GM12892 (cell line): Measurements from ENCODE around the gene AURKB.
"Not testable (repeated sequence)": the region's sequence is repeated elsewhere in the genome, so short reads cannot be mapped to it uniquely, and the experiment has no call there.

Experiments
- DNase-seq: peaks from one replicate; pipeline ENCODE4 v3.0.0; 2011; ENCODE audit not compliant: insufficient read length
- FAIRE-seq: peaks from 2 replicates; lab custom pipeline; 2011; peaks lifted over from hg19 to GRCh38; lab: Jason Lieb, UNC
- POLR2A ChIP-seq: IDR thresholded peaks from 2 replicates; pipeline ENCODE4 v1.6.1; 2011; ENCODE audit warnings: low read depth, low read length, control low read depth
- POLR2AphosphoS5 ChIP-seq: IDR thresholded peaks from 2 replicates; pipeline ENCODE4 v1.6.1; 2011; ENCODE audit warnings: low read depth, low read length, control low read depth
- TAF1 ChIP-seq: IDR thresholded peaks from 2 replicates; pipeline ENCODE4 v1.6.1; 2011; ENCODE audit warnings: low read depth, mild to moderate bottlenecking, control low read depth, low read length, borderline replicate concordance

AURKB gene

GRCh38 chr17:8176998-8177731, 33.2 kb downstream of the AURKB start:
- no peak for DNase-seq
- TF ChIP-seq POLR2A (no peak), TAF1 (no peak), POLR2AphosphoS5 (no peak)
- no peak for FAIRE-seq

- FAIRE-seq (peak; percentile 87), DNase-seq (peak; percentile 89)
- TF ChIP-seq TAF1 (no peak), POLR2A (peak; percentile 57; the same call in 1 of the 2 replicates), POLR2AphosphoS5 (peak; percentile 41; the same call in 1 of the 2 replicates)
Measured at GRCh38 chr17:8176197-8176940, 34.0 kb downstream of the AURKB start, which contains the start of gene TMEM107. Gene TMEM107 (minus strand): TSS chr17:8176380. CDS start chr17:8176286, 94 bp downstream.

- no peak for TF ChIP-seq POLR2AphosphoS5
- no peak for TF ChIP-seq POLR2A
- no peak for TF ChIP-seq TAF1
- no peak for FAIRE-seq
- DNase-seq = no peak
Measured at GRCh38 chr17:8175795-8176196, 34.6 kb downstream of the AURKB start.

GRCh38 chr17:8173871-8174322, 36.5 kb downstream of the AURKB start:
- DNase-seq (no peak), FAIRE-seq (no peak)
- TF ChIP-seq TAF1 = no peak
- TF ChIP-seq POLR2A = no peak
- TF ChIP-seq POLR2AphosphoS5 = no peak

GRCh38 chr17:8173056-8173870, 37.1 kb downstream of the AURKB start:
- FAIRE-seq (peak; percentile 86), DNase-seq (no peak)
- TF ChIP-seq POLR2AphosphoS5 (peak; percentile 100), POLR2A (peak; percentile 100), TAF1 (peak; percentile 56; the same call in 1 of the 2 replicates)

- DNase-seq, FAIRE-seq: not testable (repeated sequence)
Measured at GRCh38 chr17:8170186-8170585, 40.2 kb downstream of the AURKB start.

- no peak for DNase-seq
- TF ChIP-seq POLR2A (no peak), POLR2AphosphoS5 (no peak), TAF1 (no peak)
- no peak for FAIRE-seq
Measured at GRCh38 chr17:8167526-8167925, 42.8 kb downstream of the AURKB start.

- no peak for TF ChIP-seq POLR2AphosphoS5
- no peak for TF ChIP-seq POLR2A
- no peak for TF ChIP-seq TAF1
- FAIRE-seq (no peak), DNase-seq (no peak)
Measured at GRCh38 chr17:8166731-8167130, 43.6 kb downstream of the AURKB start.

GRCh38 chr17:8164815-8165131, 45.6 kb downstream of the AURKB start:
- FAIRE-seq (no peak), DNase-seq (no peak)

GRCh38 chr17:8163978-8164814, 46.2 kb downstream of the AURKB start:
- DNase-seq (no peak), FAIRE-seq (peak; percentile 68)
- TF ChIP-seq POLR2A (no peak), POLR2AphosphoS5 (no peak), TAF1 (no peak)

More at GRCh38 chr17:8164815-8165131, 45.6 kb downstream of the AURKB start:
- no peak for TF ChIP-seq POLR2A
- no peak for TF ChIP-seq POLR2AphosphoS5
